Liver (tissue), 9 donors: Measurements from ENCODE around the gene BRD4. TPM values are rescaled to one million over a fixed set of nuclear protein-coding genes. Genes with fewer than 3 reads are reported as not detected.

Experiments
- DNase-seq: peaks from one replicate; pipeline ENCODE4 v3.0.0-alpha.2; 2017; ENCODE audit warnings: low spot score
- H3K27ac ChIP-seq, 2 donors: one replicate each; pipeline ENCODE4 v1.7.0; 2013; ENCODE audit warnings: inconsistent platforms in 2 of 2, low read length in 2 of 2, control low read depth in 1 of 2, low read depth in 1 of 2, mild to moderate bottlenecking in 1 of 2
- H3K27me3 ChIP-seq, 4 donors: one replicate each; pipeline versions ENCODE4 v1.6.1 to v1.7.0; 2013; ENCODE audit warnings: low read length in 3 of 4, inconsistent platforms in 1 of 4, mild to moderate bottlenecking in 1 of 4, moderate library complexity in 1 of 4; ENCODE audit not compliant: control insufficient read depth in 4 of 4, insufficient read depth in 4 of 4
- H3K36me3 ChIP-seq, 4 donors: one replicate each; pipeline versions ENCODE4 v1.6.1 to v1.7.0; 2013; ENCODE audit warnings: low read length in 3 of 4, mild to moderate bottlenecking in 3 of 4, low read depth in 1 of 4, moderate library complexity in 1 of 4; ENCODE audit not compliant: control insufficient read depth in 4 of 4, insufficient read depth in 3 of 4
- H3K4me1 ChIP-seq, 4 donors: one replicate each; pipeline versions ENCODE4 v1.6.1 to v1.7.0; 2013; ENCODE audit warnings: low read length in 3 of 4, mild to moderate bottlenecking in 3 of 4, moderate library complexity in 1 of 4; ENCODE audit not compliant: control insufficient read depth in 4 of 4, insufficient read depth in 4 of 4
- H3K4me3 ChIP-seq, 3 donors: one replicate each; pipeline versions ENCODE4 v1.6.1 to v1.7.0; 2013; ENCODE audit warnings: low read length in 3 of 3, control low read depth in 1 of 3, low read depth in 1 of 3, mild to moderate bottlenecking in 1 of 3
- H3K9ac ChIP-seq, 2 donors: one replicate each; pipeline ENCODE4 v1.7.0; 2013; ENCODE audit warnings: low read length in 2 of 2, mild to moderate bottlenecking in 2 of 2, moderate library complexity in 2 of 2, control low read depth in 1 of 2, low read depth in 1 of 2
- H3K9me3 ChIP-seq, 4 donors: one replicate each; pipeline versions ENCODE4 v1.6.1 to v1.7.0; 2013; ENCODE audit warnings: low read length in 3 of 4; ENCODE audit not compliant: control insufficient read depth in 4 of 4
- ATF3 ChIP-seq: IDR thresholded peaks from 2 replicates; pipeline ENCODE4 v1.6.1; 2016; ENCODE audit warnings: antibody characterized with exemption
- CTCF ChIP-seq: fragments of 150-350 bp; IDR thresholded peaks from 2 replicates; pipeline ENCODE4 v1.5.1; 2017; ENCODE audit warnings: improper control_type of control experiment, low read depth, low read length; ENCODE audit not compliant: missing input control
- EGR1 ChIP-seq, 2 donors: IDR thresholded peaks; 2 replicates each; pipeline ENCODE4 v1.6.1; 2016 to 2018; ENCODE audit warnings: antibody characterized with exemption in 2 of 2, low read depth in 2 of 2
- FOXA1 ChIP-seq: IDR thresholded peaks from 2 replicates; pipeline ENCODE4 v1.6.1; 2016; ENCODE audit warnings: antibody characterized with exemption
- FOXA2 ChIP-seq: IDR thresholded peaks from 2 replicates; pipeline ENCODE4 v1.6.1; 2016; ENCODE audit warnings: antibody characterized with exemption
- HNF4A ChIP-seq, 2 donors: conservative IDR thresholded peaks; 2 replicates each; pipeline ENCODE4 v1.6.1; 2016; ENCODE audit warnings: antibody characterized with exemption in 2 of 2, mild to moderate bottlenecking in 2 of 2
- HNF4G ChIP-seq: IDR thresholded peaks from 2 replicates; pipeline ENCODE4 v1.6.1; 2016; ENCODE audit warnings: antibody characterized with exemption
- JUND ChIP-seq, 2 donors: IDR thresholded peaks; 2 replicates each; pipeline ENCODE4 v1.6.1; 2016; ENCODE audit warnings: antibody characterized with exemption in 2 of 2
- NR2F2 ChIP-seq: IDR thresholded peaks from 2 replicates; pipeline ENCODE4 v1.6.1; 2016; ENCODE audit warnings: antibody characterized with exemption
- RAD21 ChIP-seq, 2 donors: IDR thresholded peaks; 2 replicates each; pipeline ENCODE4 v1.6.1; 2016; ENCODE audit warnings: antibody characterized with exemption in 2 of 2, mild to moderate bottlenecking in 2 of 2
- REST ChIP-seq: IDR thresholded peaks from 2 replicates; pipeline ENCODE4 v1.6.1; 2016; ENCODE audit warnings: antibody characterized with exemption, mild to moderate bottlenecking
- SP1 ChIP-seq: IDR thresholded peaks from 2 replicates; pipeline ENCODE4 v1.6.1; 2018; ENCODE audit warnings: antibody characterized with exemption, mild to moderate bottlenecking
- TAF1 ChIP-seq: conservative IDR thresholded peaks from 2 replicates; pipeline ENCODE4 v1.6.1; 2016; ENCODE audit warnings: antibody characterized with exemption, mild to moderate bottlenecking
- YY1 ChIP-seq: IDR thresholded peaks from 2 replicates; pipeline ENCODE4 v1.6.1; 2016; ENCODE audit warnings: antibody characterized with exemption, mild to moderate bottlenecking
- ZBTB33 ChIP-seq: IDR thresholded peaks from 2 replicates; pipeline ENCODE4 v1.6.1; 2016; ENCODE audit warnings: antibody characterized with exemption
- WGBS: extraction: QIAGEN DNeasy Blood & Tissue Kit; methylation state at CpG from one replicate; pipeline ENCODE4 v1.1.7; 2013; 5-methylcytosine and 5-hydroxymethylcytosine counted together
- polyA plus RNA-seq, 2 donors: library from polyadenylated mRNA; stranded (reverse) in 1 of 2; unstranded in 1 of 2; fragments of 200-250 nt in 1 of 2; fragments of >200 nt in 1 of 2; fragmentation: Nextera tagmentation in 1 of 2; extraction: Ambion mirVana in 1 of 2; gene quantifications; one replicate each; pipeline versions ENCODE4 v1.2.1 to v1.2.3, GENCODE V29; 2013 to 2015
- total RNA-seq, 2 donors: library from RNA; depleted of rRNA; stranded (reverse); fragments of >200 nt; gene quantifications; one replicate each; pipeline ENCODE4 v1.2.3, GENCODE V29; 2014
- donor health status: healthy.
- donor health status: healthy.
- donor health status: healthy.
- donor health status: healthy.
- donor health status: healthy.

Gene BRD4
- total and polyA plus RNA-seq, 4 donors = 13.6 to 25.8 (median 20.5) TPM

- TF ChIP-seq FOXA2 (no peak), ATF3 (no peak), JUND (IDR thresholded peaks at IDR 0.05) (no peak), RAD21 (IDR thresholded peaks at IDR 0.05) (no peak), NR2F2 (no peak), ZBTB33 (no peak), HNF4G (no peak), YY1 (no peak), EGR1 (IDR thresholded peaks at IDR 0.05; ENCODE audit: low read depth in 2 of 2) (no peak), REST (no peak), TAF1 (no peak), FOXA1 (no peak), SP1 (no peak)
These were observed 97.8 kb downstream of the BRD4 start for GRCh38 chr19:15234431-15235130.

GRCh38 chr19:15231271-15231670 is 101.1 kb downstream of the BRD4 start:
- 93% methylated on average over 10 of the region's 10 CpGs for WGBS
- H3K9ac ChIP-seq = no peak overlapping the region
- no peaks in the 10 kb centered on the region for H3K27me3 ChIP-seq
- DNase-seq = no peak
- no peak overlapping the region for H3K4me3 ChIP-seq
- no peak overlapping the region for H3K27ac ChIP-seq
- peaks cover 0 to 5% (median 0%) of the 10 kb centered on the region in 4 donors for H3K4me1 ChIP-seq
- no peaks in the 10 kb centered on the region for H3K9me3 ChIP-seq
- no peak for TF ChIP-seq SP1
- TF ChIP-seq HNF4A (conservative IDR thresholded peaks at IDR 0.05) = no peak
- no peak for TF ChIP-seq TAF1
- TF ChIP-seq NR2F2 = no peak
- TF ChIP-seq EGR1 (IDR thresholded peaks at IDR 0.05; ENCODE audit: low read depth in 2 of 2) = no peak
- TF ChIP-seq JUND (IDR thresholded peaks at IDR 0.05) = no peak
- TF ChIP-seq CTCF = no peak
- TF ChIP-seq FOXA2 = no peak
- peaks cover 0 to 6% (median 3%) of the 10 kb centered on the region in 4 donors for H3K36me3 ChIP-seq

More at GRCh38 chr19:15234431-15235130, 97.8 kb downstream of the BRD4 start:
- Histone ChIP-seq H3K27ac (no peak overlapping the region), H3K36me3 (peaks cover 10 to 34% (median 18%) of the 10 kb centered on the region in 4 donors), H3K4me1 (peaks cover 0 to 5% (median 0%) of the 10 kb centered on the region in 4 donors), H3K9ac (no peak overlapping the region), H3K9me3 (no peaks in the 10 kb centered on the region), H3K4me3 (no peak overlapping the region), H3K27me3 (no peaks in the 10 kb centered on the region)
- no peak for DNase-seq
- 73% methylated on average over 10 of the region's 10 CpGs for WGBS
